IgD-negative memory B cell (primary cell): ENCODE results near the gene SLC25A19. TPM values are rescaled to one million over a fixed set of nuclear protein-coding genes. Genes with fewer than 3 reads are reported as not detected.
A peak's percentile ranks its signal among the peaks of the same experiment; 100 is the strongest.

ENCODE experiments used
- H3K27ac Mint-ChIP-seq, 3 donors: one replicate each; pipeline ENCODE4 v1.8.0; 2020 to 2022; ENCODE audit warnings: mild to moderate bottlenecking in 3 of 3, mixed read lengths in 3 of 3, moderate library complexity in 1 of 3
- H3K27me3 Mint-ChIP-seq: one replicate; pipeline ENCODE4 v1.8.0; 2021; ENCODE audit warnings: mixed read lengths
- H3K36me3 Mint-ChIP-seq: one replicate; pipeline ENCODE4 v1.8.0; 2020; ENCODE audit warnings: mild to moderate bottlenecking, mixed read lengths
- H3K4me1 Mint-ChIP-seq, 3 donors: one replicate each; pipeline ENCODE4 v1.8.0; 2020 to 2022; ENCODE audit warnings: mixed read lengths in 3 of 3, mild to moderate bottlenecking in 1 of 3
- H3K4me3 Mint-ChIP-seq, 4 donors: one replicate each; pipeline ENCODE4 v1.8.0; 2020 to 2022; ENCODE audit warnings: mild to moderate bottlenecking in 4 of 4, mixed read lengths in 4 of 4, moderate library complexity in 3 of 4
- H3K9me3 Mint-ChIP-seq, 3 donors: one replicate each; pipeline ENCODE4 v1.8.0; 2020 to 2021; ENCODE audit warnings: mixed read lengths in 3 of 3, mild to moderate bottlenecking in 1 of 3
- polyA plus RNA-seq: library from polyadenylated mRNA; unstranded; fragments of 300-500 nt; fragmentation: Illumina TruSeq; gene quantifications from one replicate; pipeline ENCODE4 v1.2.3, GENCODE V29; 2021

Gene SLC25A19
- polyA plus RNA-seq, 1 donor from 2014 or later = 22.0 TPM

- peaks cover 2% of the 10 kb centered on the region for H3K36me3 Mint-ChIP-seq
- peaks cover 24 to 43% (median 30%) of the 10 kb centered on the region in 3 donors for H3K4me1 Mint-ChIP-seq
- H3K27ac Mint-ChIP-seq = peak overlapping the region; percentile 97 to 99 (median 99)
- H3K4me3 Mint-ChIP-seq = peak overlapping the region in 1 of 4 donors; percentile 61
- H3K27me3 Mint-ChIP-seq = no peaks in the 10 kb centered on the region
- H3K9me3 Mint-ChIP-seq = no peaks in the 10 kb centered on the region
These were observed 44.2 kb downstream of the SLC25A19 start for GRCh38 chr17:75245011-75245410.

- H3K9me3 Mint-ChIP-seq = no peaks in the 10 kb centered on the region
- peak overlapping the region; percentile 97 to 99 (median 99) for H3K27ac Mint-ChIP-seq
- no peaks in the 10 kb centered on the region for H3K27me3 Mint-ChIP-seq
- peak overlapping the region; percentile 27 to 92 (median 66) for H3K4me3 Mint-ChIP-seq
- H3K4me1 Mint-ChIP-seq = peaks cover 17 to 36% (median 23%) of the 10 kb centered on the region in 3 donors
- peaks cover 2% of the 10 kb centered on the region for H3K36me3 Mint-ChIP-seq
These were observed 44.9 kb downstream of the SLC25A19 start for GRCh38 chr17:75244133-75244866.

GRCh38 chr17:75242461-75243042 lies 46.7 kb downstream of the SLC25A19 start:
- H3K4me1 Mint-ChIP-seq = peaks cover 23 to 41% (median 29%) of the 10 kb centered on the region in 3 donors
- H3K9me3 Mint-ChIP-seq = no peaks in the 10 kb centered on the region
- H3K27me3 Mint-ChIP-seq = no peaks in the 10 kb centered on the region
- peak overlapping the region; percentile 9 to 82 (median 71) for H3K4me3 Mint-ChIP-seq
- peak overlapping the region; percentile 97 to 99 (median 99) for H3K27ac Mint-ChIP-seq
- peaks cover 2% of the 10 kb centered on the region for H3K36me3 Mint-ChIP-seq

GRCh38 chr17:75241996-75242460 lies 47.2 kb downstream of the SLC25A19 start:
- Mint-ChIP-seq H3K4me3 (peak overlapping the region; percentile 9 to 82 (median 71)), H3K27ac (peak overlapping the region; percentile 97 to 99 (median 99)), H3K36me3 (peaks cover 2% of the 10 kb centered on the region), H3K27me3 (no peaks in the 10 kb centered on the region), H3K9me3 (no peaks in the 10 kb centered on the region), H3K4me1 (peaks cover 23 to 41% (median 29%) of the 10 kb centered on the region in 3 donors)

- Mint-ChIP-seq H3K27me3 (no peaks in the 10 kb centered on the region), H3K27ac (peak overlapping the region; percentile 97 to 99 (median 99)), H3K4me1 (peaks cover 20 to 39% (median 29%) of the 10 kb centered on the region in 3 donors), H3K4me3 (peak overlapping the region in 3 of 4 donors; percentile 33 to 82 (median 66)), H3K9me3 (no peaks in the 10 kb centered on the region), H3K36me3 (peaks cover 2% of the 10 kb centered on the region)
These were observed 47.7 kb downstream of the SLC25A19 start for GRCh38 chr17:75241502-75241901.

- Mint-ChIP-seq H3K27ac (peak overlapping the region in 2 of 3 donors; percentile 97 to 99), H3K9me3 (no peaks in the 10 kb centered on the region), H3K36me3 (peaks cover 2% of the 10 kb centered on the region), H3K4me1 (peaks cover 20 to 39% (median 28%) of the 10 kb centered on the region in 3 donors), H3K4me3 (peak overlapping the region in 2 of 4 donors; percentile 32 to 65), H3K27me3 (no peaks in the 10 kb centered on the region)
These were observed 48.1 kb downstream of the SLC25A19 start for GRCh38 chr17:75241143-75241430.

GRCh38 chr17:75240394-75241142 lies 48.7 kb downstream of the SLC25A19 start:
- Mint-ChIP-seq H3K9me3 (no peaks in the 10 kb centered on the region), H3K36me3 (peaks cover 2% of the 10 kb centered on the region), H3K4me1 (peaks cover 20 to 39% (median 26%) of the 10 kb centered on the region in 3 donors), H3K27ac (peak overlapping the region; percentile 25 to 99 (median 84)), H3K27me3 (no peaks in the 10 kb centered on the region), H3K4me3 (peak overlapping the region in 2 of 4 donors; percentile 32 to 65)

GRCh38 chr17:75239778-75240393 lies 49.3 kb downstream of the SLC25A19 start:
- peaks cover 2% of the 10 kb centered on the region for H3K36me3 Mint-ChIP-seq
- H3K4me1 Mint-ChIP-seq = peaks cover 20 to 35% (median 26%) of the 10 kb centered on the region in 3 donors
- H3K4me3 Mint-ChIP-seq = no peak overlapping the region
- H3K27me3 Mint-ChIP-seq = no peaks in the 10 kb centered on the region
- H3K27ac Mint-ChIP-seq = peak overlapping the region; percentile 25 to 78 (median 77)
- H3K9me3 Mint-ChIP-seq = no peaks in the 10 kb centered on the region

- Mint-ChIP-seq H3K27ac (peak overlapping the region in 2 of 3 donors; percentile 93 to 96), H3K4me3 (peak overlapping the region in 1 of 4 donors; percentile 50), H3K9me3 (no peaks in the 10 kb centered on the region), H3K4me1 (peaks cover 14 to 28% (median 21%) of the 10 kb centered on the region in 3 donors), H3K27me3 (no peaks in the 10 kb centered on the region), H3K36me3 (no peaks in the 10 kb centered on the region)
These were observed 50.0 kb downstream of the SLC25A19 start for GRCh38 chr17:75239214-75239613.

- Mint-ChIP-seq H3K27me3 (no peaks in the 10 kb centered on the region), H3K4me1 (peaks cover 14 to 24% (median 21%) of the 10 kb centered on the region in 3 donors), H3K9me3 (no peaks in the 10 kb centered on the region), H3K36me3 (no peaks in the 10 kb centered on the region), H3K4me3 (peak overlapping the region in 3 of 4 donors; percentile 34 to 73 (median 50)), H3K27ac (peak overlapping the region; percentile 93 to 96 (median 94))
These were observed 50.5 kb downstream of the SLC25A19 start for GRCh38 chr17:75238684-75239191.

- Mint-ChIP-seq H3K27ac (no peak overlapping the region), H3K36me3 (no peaks in the 10 kb centered on the region), H3K9me3 (no peaks in the 10 kb centered on the region), H3K4me3 (no peak overlapping the region), H3K27me3 (no peaks in the 10 kb centered on the region), H3K4me1 (peaks cover 14 to 20% (median 20%) of the 10 kb centered on the region in 3 donors)
These were observed 51.1 kb downstream of the SLC25A19 start for GRCh38 chr17:75238020-75238580.

- peaks cover 2% of the 10 kb centered on the region for H3K36me3 Mint-ChIP-seq
- H3K4me3 Mint-ChIP-seq = no peak overlapping the region
- peak overlapping the region in 1 of 3 donors; percentile 72 for H3K27ac Mint-ChIP-seq
- H3K27me3 Mint-ChIP-seq = no peaks in the 10 kb centered on the region
- H3K9me3 Mint-ChIP-seq = no peaks in the 10 kb centered on the region
- H3K4me1 Mint-ChIP-seq = peaks cover 10 to 16% (median 15%) of the 10 kb centered on the region in 3 donors
These were observed 51.9 kb downstream of the SLC25A19 start for GRCh38 chr17:75237100-75238014.

GRCh38 chr17:75232786-75233185 lies 56.4 kb downstream of the SLC25A19 start:
- Mint-ChIP-seq H3K27me3 (no peaks in the 10 kb centered on the region), H3K27ac (no peak overlapping the region), H3K36me3 (peaks cover 2% of the 10 kb centered on the region), H3K4me1 (peaks cover 0 to 2% (median 0%) of the 10 kb centered on the region in 3 donors), H3K9me3 (no peaks in the 10 kb centered on the region), H3K4me3 (no peak overlapping the region)
